GM23248 (cell line): ENCODE data around the gene SMIM29. TPM values are rescaled to one million over a fixed set of nuclear protein-coding genes. Genes with fewer than 3 reads are reported as not detected.

Source experiments
- DNase-seq: peaks from one replicate; pipeline ENCODE4 v3.0.0-alpha.2; 2015
- H2AFZ ChIP-seq: fragments of 200-600 bp; sonication (generic); 2 replicates; pipeline ENCODE4 v1.6.1; 2016; ENCODE audit warnings: antibody characterized with exemption
- H3F3A ChIP-seq: fragments of 200-600 bp; sonication (generic); 2 replicates; pipeline ENCODE4 v1.6.1; 2016; ENCODE audit warnings: mild to moderate bottlenecking, antibody characterized with exemption, mixed run types; ENCODE audit not compliant: insufficient read depth
- H3K27ac ChIP-seq: fragments of 200-600 bp; sonication (generic); 2 replicates; pipeline ENCODE4 v1.5.1; 2016; ENCODE audit warnings: mild to moderate bottlenecking
- H3K27me3 ChIP-seq: fragments of 200-600 bp; sonication (generic); replicated peaks from 2 replicates; pipeline ENCODE4 v1.6.1; 2016; ENCODE audit warnings: mild to moderate bottlenecking; ENCODE audit not compliant: insufficient read depth
- H3K36me3 ChIP-seq: fragments of 200-600 bp; sonication (generic); 2 replicates; pipeline ENCODE4 v1.6.1; 2016; ENCODE audit warnings: low read depth, mild to moderate bottlenecking
- H3K4me1 ChIP-seq: fragments of 200-600 bp; sonication (generic); 2 replicates; pipeline ENCODE4 v1.6.1; 2016; ENCODE audit warnings: mild to moderate bottlenecking; ENCODE audit not compliant: insufficient read depth
- H3K4me2 ChIP-seq: fragments of 200-600 bp; sonication (generic); one replicate; pipeline ENCODE4 v1.6.1; 2016; ENCODE audit warnings: mild to moderate bottlenecking; ENCODE audit not compliant: unreplicated experiment
- H3K4me3 ChIP-seq: fragments of 200-600 bp; sonication (generic); 2 replicates; pipeline ENCODE4 v1.5.1; 2016; ENCODE audit warnings: mild to moderate bottlenecking
- H3K79me2 ChIP-seq: fragments of 200-600 bp; sonication (generic); 2 replicates; pipeline ENCODE4 v1.6.1; 2016; ENCODE audit warnings: mild to moderate bottlenecking; ENCODE audit not compliant: insufficient read depth
- H3K9ac ChIP-seq: fragments of 200-600 bp; sonication (generic); 2 replicates; pipeline ENCODE4 v1.6.1; 2016; ENCODE audit warnings: mild to moderate bottlenecking
- H3K9me2 ChIP-seq: fragments of 200-600 bp; sonication (generic); 2 replicates; pipeline ENCODE4 v1.6.1; 2016; ENCODE audit warnings: mixed run types, mild to moderate bottlenecking, moderate library complexity; ENCODE audit not compliant: insufficient read depth
- H3K9me3 ChIP-seq: fragments of 200-600 bp; sonication (generic); one replicate; pipeline ENCODE4 v1.6.1; 2017; ENCODE audit warnings: low read depth
- H4K20me1 ChIP-seq: fragments of 200-600 bp; sonication (generic); 2 replicates; pipeline ENCODE4 v1.6.0; 2016; ENCODE audit not compliant: insufficient read depth
- EZH2 ChIP-seq: fragments of 200-600 bp; sonication (generic); IDR thresholded peaks from 2 replicates; pipeline ENCODE4 v1.6.1; 2018; ENCODE audit warnings: antibody characterized with exemption, mild to moderate bottlenecking; ENCODE audit not compliant: insufficient read depth, poor library complexity, severe bottlenecking
- EZH2phosphoT487 ChIP-seq: fragments of 200-600 bp; sonication (generic); IDR thresholded peaks from 2 replicates; pipeline ENCODE4 v1.6.1; 2018; ENCODE audit warnings: antibody characterized with exemption, moderate library complexity, mild to moderate bottlenecking, low read depth; ENCODE audit not compliant: insufficient read depth
- WGBS, 2 experiments: methylation state at CpG; one replicate each; pipeline ENCODE4 v1.1.6; 2015 to 2017; ENCODE audit warnings: low lambda C conversion rate in 2 of 2, low coverage in 1 of 2; ENCODE audit errors: missing lambda C conversion rate in 2 of 2; 5-methylcytosine and 5-hydroxymethylcytosine counted together
- in situ Hi-C: fragments of 300-500 bp; cut with MboI; formaldehyde crosslinking; loops from 2 replicates; pipeline ENCODE4 v1.15.0; 2020
- polyA plus RNA-seq: library from polyadenylated mRNA; unstranded; fragments of >200 nt; fragmentation: Nextera tagmentation; extraction: Ambion mirVana; gene quantifications from 2 replicates; pipeline ENCODE4 v1.2.1, GENCODE V29; 2016
- total RNA-seq: library from RNA; depleted of rRNA; stranded (reverse); fragments of >200 nt; shearing (Covaris generic); gene quantifications from 2 replicates; pipeline ENCODE4 v1.2.3, GENCODE V29; 2014; rRNA removed

The SMIM29 gene
- total RNA-seq: 27.6 and 35.1 TPM in 2 replicates
- polyA plus RNA-seq: 55.1 and 58.3 TPM in 2 replicates

GRCh38 chr6:34248727-34249468 lies at the start of gene SMIM29:
SMIM29 (minus strand) TSS chr6:34249006; CDS start chr6:34247791, 1,215 bp downstream.
- Histone ChIP-seq H3K9ac (peak within 1 kb of the TSS; percentile 88), H3K27me3 (no peaks in the 10 kb centered on the region), H3F3A (peaks cover 3% of the 10 kb centered on the region; the same call in 1 of the 2 replicates), H3K9me2 (no peaks in the 10 kb centered on the region), H3K9me3 (no peaks in the 10 kb centered on the region), H2AFZ (peak within 1 kb of the TSS; percentile 87), H4K20me1 (no peaks in the 10 kb centered on the region), H3K36me3 (no peaks in the 10 kb centered on the region), H3K4me2 (peak within 1 kb of the TSS; percentile 89), H3K4me1 (peaks cover 16% of the 10 kb centered on the region), H3K4me3 (peak within 1 kb of the TSS; percentile 83), H3K79me2 (peaks cover 19% of the 10 kb centered on the region), H3K27ac (peak within 1 kb of the TSS; percentile 65)
- TF ChIP-seq EZH2phosphoT487 (no peak), EZH2 (no peak)
- in situ Hi-C loops: no loop called here
- peak; percentile 97 for DNase-seq
- WGBS, 2 experiments: 1 to 2% methylated on average over 46 to 76 of the region's 79 CpGs

DNA sequence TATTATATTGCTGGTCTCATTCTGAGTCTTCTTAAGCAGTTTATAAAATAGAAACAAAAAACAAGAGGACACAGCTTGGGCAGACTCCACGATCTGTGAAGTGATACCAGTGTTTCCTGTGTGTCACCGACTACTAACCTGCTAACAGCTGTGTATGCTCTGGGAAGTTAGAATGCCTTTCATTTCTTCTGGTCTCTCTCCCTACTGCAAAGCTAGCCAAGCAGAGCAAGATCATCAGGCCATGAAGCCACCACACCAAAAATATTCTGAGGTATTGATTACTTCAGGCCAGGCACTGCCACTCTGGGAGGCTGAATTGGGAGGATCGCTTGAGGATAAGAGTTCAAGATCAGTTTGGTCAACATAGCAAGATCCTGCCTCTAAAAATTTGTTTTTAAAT lies 46.9 kb upstream of the SMIM29 start:
- Histone ChIP-seq H3K27ac (no peak overlapping the region), H3K4me3 (no peak overlapping the region), H3K27me3 (no peaks in the 10 kb centered on the region), H3K9me2 (no peaks in the 10 kb centered on the region), H3K4me2 (no peak overlapping the region), H3K9ac (no peak overlapping the region), H3K9me3 (no peaks in the 10 kb centered on the region), H4K20me1 (0 out of 2 replicates have a peak, but pooled peaks cover 3% of the 10 kb centered on the region), H3F3A (no peaks in the 10 kb centered on the region), H3K79me2 (peaks cover 22% of the 10 kb centered on the region), H2AFZ (no peak overlapping the region), H3K36me3 (peaks cover 15% of the 10 kb centered on the region; the same call in 1 of the 2 replicates), H3K4me1 (no peaks in the 10 kb centered on the region)
- no peak for DNase-seq
- no peak for TF ChIP-seq EZH2phosphoT487
- TF ChIP-seq EZH2: no peak
- WGBS, 2 experiments: 90 to 93% methylated on average over 3 of the region's 3 CpGs
- in situ Hi-C loops: no loop called here

- Histone ChIP-seq H3K27me3 (no peaks in the 10 kb centered on the region), H3K27ac (no peak overlapping the region), H3F3A (no peaks in the 10 kb centered on the region), H3K79me2 (peaks cover 6% of the 10 kb centered on the region), H3K4me1 (no peaks in the 10 kb centered on the region), H3K4me2 (no peak overlapping the region), H3K9me2 (no peaks in the 10 kb centered on the region), H3K9me3 (no peaks in the 10 kb centered on the region), H3K36me3 (peaks cover 15% of the 10 kb centered on the region; the same call in 1 of the 2 replicates), H2AFZ (no peak overlapping the region), H4K20me1 (0 out of 2 replicates have a peak, but pooled peaks cover 3% of the 10 kb centered on the region), H3K9ac (no peak overlapping the region), H3K4me3 (no peak overlapping the region)
- no peak for DNase-seq
- in situ Hi-C loops: no loop called here
- TF ChIP-seq EZH2 (no peak), EZH2phosphoT487 (no peak)
- WGBS, 2 experiments: 98% methylated on average over 3 of the region's 3 CpGs
Measured at GRCh38 chr6:34292954-34293353, 44.1 kb upstream of the SMIM29 start.

- Histone ChIP-seq H2AFZ (no peak overlapping the region), H3K27ac (no peak overlapping the region), H3K4me1 (peaks cover 6% of the 10 kb centered on the region; the same call in 1 of the 2 replicates), H3K27me3 (no peaks in the 10 kb centered on the region), H3K9me3 (no peaks in the 10 kb centered on the region), H3K9me2 (no peaks in the 10 kb centered on the region), H3K4me3 (no peak overlapping the region), H3F3A (peaks cover 15% of the 10 kb centered on the region; the same call in 1 of the 2 replicates), H3K36me3 (peaks cover 18% of the 10 kb centered on the region; the same call in 1 of the 2 replicates), H3K9ac (no peak overlapping the region), H3K4me2 (no peak overlapping the region), H4K20me1 (no peaks in the 10 kb centered on the region), H3K79me2 (no peaks in the 10 kb centered on the region)
- in situ Hi-C loops: no loop called here
- 97 to 98% methylated on average over 11 of the region's 11 CpGs for WGBS, 2 experiments
- TF ChIP-seq EZH2phosphoT487 (no peak), EZH2 (no peak)
- no peak for DNase-seq
Measured at GRCh38 chr6:34289137-34289536, 40.3 kb upstream of the SMIM29 start.
